Activated naive CD4-positive, alpha-beta T cell treated with anti-CD3 and anti-CD28 coated beads, Interleukin-2, amount 50 U/mL, for 24 hours (primary cell): Measurements from ENCODE around the gene IQCE.

Experiments used
- H3K27ac Mint-ChIP-seq: one replicate; pipeline ENCODE4 v1.8.0; 2021; ENCODE audit warnings: mild to moderate bottlenecking, mixed read lengths
- H3K27me3 Mint-ChIP-seq: one replicate; pipeline ENCODE4 v1.8.0; 2021; ENCODE audit warnings: mixed read lengths
- H3K36me3 Mint-ChIP-seq: one replicate; pipeline ENCODE4 v1.8.0; 2021; ENCODE audit warnings: mixed read lengths
- H3K4me1 Mint-ChIP-seq: one replicate; pipeline ENCODE4 v1.8.0; 2021; ENCODE audit warnings: mixed read lengths
- H3K4me3 Mint-ChIP-seq: one replicate; pipeline ENCODE4 v1.8.0; 2021; ENCODE audit warnings: mild to moderate bottlenecking, mixed read lengths
- H3K9me3 Mint-ChIP-seq: one replicate; pipeline ENCODE4 v1.8.0; 2021; ENCODE audit warnings: mixed read lengths

Gene IQCE

DNA sequence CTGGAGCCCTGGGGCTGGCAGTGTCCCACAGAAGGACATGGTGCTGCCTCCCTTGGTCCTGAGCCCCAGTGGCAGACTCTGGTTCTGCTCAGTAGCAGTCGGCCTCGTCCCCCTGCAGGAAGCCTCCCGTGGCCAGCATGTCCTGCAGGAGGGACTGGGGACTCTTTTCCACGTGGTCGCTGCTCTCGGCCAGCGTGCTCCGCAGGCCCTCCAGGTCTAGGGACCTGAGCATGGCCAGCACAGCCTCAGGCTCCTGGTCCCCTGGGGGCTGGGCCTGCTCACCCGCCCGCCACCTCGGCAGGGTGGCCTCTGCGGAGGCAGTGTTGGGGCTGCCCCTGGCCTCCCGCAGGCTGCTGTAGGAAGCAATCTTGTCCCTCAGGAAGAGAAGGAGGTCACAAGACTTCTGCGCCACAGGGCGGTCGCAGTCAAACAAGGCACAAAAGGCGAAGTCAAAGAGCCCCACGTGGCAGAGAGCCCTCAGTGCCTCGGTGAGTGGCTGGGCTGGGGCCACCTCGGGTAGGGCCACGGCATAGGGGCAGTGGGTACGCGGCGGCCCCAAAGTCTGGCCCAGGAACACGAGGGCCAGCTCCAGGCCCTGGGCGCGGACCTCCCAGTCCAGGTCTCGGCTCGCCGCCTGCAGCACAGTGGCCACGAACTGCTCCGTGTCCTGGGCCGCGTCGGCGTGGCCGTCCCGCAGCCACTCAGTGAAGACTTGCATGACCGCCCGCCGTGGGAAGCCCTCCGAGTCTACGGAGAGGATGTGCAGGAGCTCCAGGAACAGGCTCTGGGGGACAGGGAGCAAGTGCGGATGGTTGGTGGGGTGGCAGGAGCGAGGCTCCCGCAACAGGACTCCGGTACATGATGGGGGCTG is 20.6 kb upstream of the IQCE start:
- H3K4me1 Mint-ChIP-seq, result no peaks in the 10 kb centered on the region
- H3K27ac Mint-ChIP-seq, result no peak overlapping the region
- H3K36me3 Mint-ChIP-seq, result no peaks in the 10 kb centered on the region
- no peak overlapping the region for H3K4me3 Mint-ChIP-seq
- H3K27me3 Mint-ChIP-seq, result no peaks in the 10 kb centered on the region
- no peaks in the 10 kb centered on the region for H3K9me3 Mint-ChIP-seq

- Mint-ChIP-seq H3K4me3 (no peak overlapping the region), H3K9me3 (no peaks in the 10 kb centered on the region), H3K4me1 (no peaks in the 10 kb centered on the region), H3K36me3 (no peaks in the 10 kb centered on the region), H3K27me3 (no peaks in the 10 kb centered on the region), H3K27ac (no peak overlapping the region)
Observed at GRCh38 chr7:2539031-2539911, 19.5 kb upstream of the IQCE start.

DNA sequence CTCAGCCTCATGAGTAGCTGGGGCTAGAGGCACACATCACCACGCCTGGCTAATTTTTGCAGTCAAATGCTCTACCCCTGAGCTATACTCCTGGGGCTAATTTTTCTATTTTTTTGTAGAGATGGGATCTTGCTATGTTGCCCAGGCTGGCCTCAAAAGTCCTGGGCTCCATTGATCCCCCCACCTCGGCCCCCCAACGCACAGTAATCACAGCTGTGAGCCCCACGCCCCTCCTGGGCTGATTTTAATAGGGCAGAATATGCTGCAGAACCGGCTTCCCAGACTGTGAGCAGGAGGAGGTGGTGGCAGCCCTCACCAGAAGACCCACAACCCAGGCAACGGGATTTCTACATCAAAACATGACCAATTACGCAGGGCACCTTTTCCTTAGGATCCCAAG is 18.6 kb upstream of the IQCE start:
- no peaks in the 10 kb centered on the region for H3K36me3 Mint-ChIP-seq

GRCh38 chr7:2540641-2541051 is 18.1 kb upstream of the IQCE start:
- no peaks in the 10 kb centered on the region for H3K4me1 Mint-ChIP-seq
- H3K36me3 Mint-ChIP-seq, result no peaks in the 10 kb centered on the region
- no peaks in the 10 kb centered on the region for H3K9me3 Mint-ChIP-seq
- H3K27me3 Mint-ChIP-seq, result no peaks in the 10 kb centered on the region
- H3K27ac Mint-ChIP-seq, result no peak overlapping the region
- no peak overlapping the region for H3K4me3 Mint-ChIP-seq

More for the DNA sequence above, 18.6 kb upstream of the IQCE start:
- Mint-ChIP-seq H3K4me1 (no peaks in the 10 kb centered on the region), H3K27ac (no peak overlapping the region), H3K4me3 (no peak overlapping the region), H3K27me3 (no peaks in the 10 kb centered on the region), H3K9me3 (no peaks in the 10 kb centered on the region)

DNA sequence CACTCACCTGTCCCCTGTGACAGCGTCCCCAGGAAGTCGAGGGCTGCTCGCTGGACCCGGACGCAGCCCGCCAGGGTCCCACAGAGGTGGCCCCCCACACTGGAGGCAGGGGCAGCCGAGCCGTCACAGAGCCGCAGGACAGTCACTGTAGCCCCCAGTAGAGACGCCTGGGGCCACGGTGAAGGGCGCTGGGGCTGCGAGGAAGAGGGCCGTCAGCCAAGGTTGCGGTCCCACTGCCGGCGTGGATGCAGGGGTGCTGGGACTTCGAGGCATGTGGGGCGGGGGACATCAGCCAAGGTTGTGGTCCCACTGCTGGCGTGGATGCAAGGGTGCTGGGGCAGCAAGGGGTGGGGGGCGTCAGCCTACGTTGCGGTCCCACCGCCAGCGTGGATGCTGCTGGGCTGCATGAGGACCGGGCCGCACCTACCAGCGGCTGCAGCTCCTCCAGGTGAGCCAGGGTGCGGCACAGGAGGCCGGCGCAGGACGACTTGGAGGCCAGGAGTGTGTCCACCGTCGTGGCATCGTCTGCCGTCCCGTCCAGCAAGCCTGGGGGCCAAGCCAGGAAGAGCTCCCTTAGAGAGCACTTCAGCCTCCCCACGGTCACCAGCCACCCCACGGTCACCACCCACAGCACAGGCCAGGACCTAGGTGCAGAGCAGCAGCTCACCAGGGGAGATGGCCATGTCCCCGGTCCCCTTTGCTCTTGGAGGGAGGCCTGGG is 17.3 kb upstream of the IQCE start:
- H3K27me3 Mint-ChIP-seq, result no peaks in the 10 kb centered on the region
- H3K36me3 Mint-ChIP-seq, result no peaks in the 10 kb centered on the region
- no peaks in the 10 kb centered on the region for H3K9me3 Mint-ChIP-seq
- peak overlapping the region; percentile 51 for H3K27ac Mint-ChIP-seq
- no peak overlapping the region for H3K4me3 Mint-ChIP-seq
- no peaks in the 10 kb centered on the region for H3K4me1 Mint-ChIP-seq

- Mint-ChIP-seq H3K27me3 (no peaks in the 10 kb centered on the region), H3K27ac (no peak overlapping the region), H3K4me1 (no peaks in the 10 kb centered on the region), H3K9me3 (no peaks in the 10 kb centered on the region), H3K4me3 (no peak overlapping the region), H3K36me3 (peaks cover 2% of the 10 kb centered on the region)
Observed at GRCh38 chr7:2542011-2542915, 16.5 kb upstream of the IQCE start.

GRCh38 chr7:2542916-2543871 is 15.6 kb upstream of the IQCE start:
- H3K27ac Mint-ChIP-seq, result no peak overlapping the region
- H3K27me3 Mint-ChIP-seq, result no peaks in the 10 kb centered on the region
- H3K4me3 Mint-ChIP-seq, result no peak overlapping the region
- peaks cover 2% of the 10 kb centered on the region for H3K36me3 Mint-ChIP-seq
- H3K4me1 Mint-ChIP-seq, result no peaks in the 10 kb centered on the region
- H3K9me3 Mint-ChIP-seq, result no peaks in the 10 kb centered on the region

DNA sequence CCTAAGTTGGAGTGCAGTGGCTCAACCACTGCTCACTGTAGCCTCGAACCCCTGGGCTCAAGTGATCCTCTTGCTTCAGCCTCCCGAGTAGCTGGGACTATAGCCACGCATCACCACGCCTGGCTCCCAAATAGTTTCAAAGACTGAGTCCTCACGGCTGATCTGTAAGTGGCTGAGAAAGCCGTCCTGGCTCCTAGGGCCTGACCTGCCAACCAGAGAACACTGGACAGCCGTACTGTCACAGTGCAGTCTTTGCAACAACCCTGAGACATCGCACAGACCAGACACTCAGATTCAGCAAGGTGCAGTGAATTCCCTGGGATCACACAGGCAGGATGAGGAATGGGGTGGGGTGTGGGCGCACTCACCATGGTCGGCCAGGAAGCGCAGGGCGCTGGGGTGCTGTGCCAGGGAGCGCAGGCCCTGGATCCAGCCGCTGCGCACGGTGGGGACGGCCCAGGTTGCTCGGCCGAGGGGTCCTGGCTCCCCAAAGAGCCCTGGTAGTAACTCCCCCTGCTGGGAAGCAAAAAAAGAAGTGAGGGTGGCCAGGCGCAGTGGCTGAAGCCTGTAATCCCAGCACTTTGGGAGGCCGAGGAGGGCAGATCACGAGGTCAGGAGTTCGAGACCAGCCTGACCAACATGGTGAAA is 14.1 kb upstream of the IQCE start:
- no peaks in the 10 kb centered on the region for H3K27me3 Mint-ChIP-seq
- H3K36me3 Mint-ChIP-seq, result peaks cover 2% of the 10 kb centered on the region
- no peak overlapping the region for H3K4me3 Mint-ChIP-seq
- H3K27ac Mint-ChIP-seq, result no peak overlapping the region
- H3K9me3 Mint-ChIP-seq, result no peaks in the 10 kb centered on the region
- peaks cover 6% of the 10 kb centered on the region for H3K4me1 Mint-ChIP-seq

GRCh38 chr7:2545746-2546425 is 12.9 kb upstream of the IQCE start:
- no peak overlapping the region for H3K27ac Mint-ChIP-seq
- peaks cover 14% of the 10 kb centered on the region for H3K4me1 Mint-ChIP-seq
- no peaks in the 10 kb centered on the region for H3K27me3 Mint-ChIP-seq
- H3K9me3 Mint-ChIP-seq, result no peaks in the 10 kb centered on the region
- peaks cover 2% of the 10 kb centered on the region for H3K36me3 Mint-ChIP-seq
- no peak overlapping the region for H3K4me3 Mint-ChIP-seq

- no peaks in the 10 kb centered on the region for H3K9me3 Mint-ChIP-seq
- H3K36me3 Mint-ChIP-seq, result peaks cover 2% of the 10 kb centered on the region
- H3K27me3 Mint-ChIP-seq, result no peaks in the 10 kb centered on the region
- no peak overlapping the region for H3K27ac Mint-ChIP-seq
- H3K4me1 Mint-ChIP-seq, result peaks cover 18% of the 10 kb centered on the region
- no peak overlapping the region for H3K4me3 Mint-ChIP-seq
Observed at GRCh38 chr7:2546776-2547586, 11.8 kb upstream of the IQCE start.

- Mint-ChIP-seq H3K4me1 (peaks cover 36% of the 10 kb centered on the region), H3K4me3 (no peak overlapping the region), H3K27me3 (no peaks in the 10 kb centered on the region), H3K36me3 (peaks cover 2% of the 10 kb centered on the region), H3K9me3 (no peaks in the 10 kb centered on the region), H3K27ac (no peak overlapping the region)
Observed at GRCh38 chr7:2551418-2551817, 7.4 kb upstream of the IQCE start.

DNA sequence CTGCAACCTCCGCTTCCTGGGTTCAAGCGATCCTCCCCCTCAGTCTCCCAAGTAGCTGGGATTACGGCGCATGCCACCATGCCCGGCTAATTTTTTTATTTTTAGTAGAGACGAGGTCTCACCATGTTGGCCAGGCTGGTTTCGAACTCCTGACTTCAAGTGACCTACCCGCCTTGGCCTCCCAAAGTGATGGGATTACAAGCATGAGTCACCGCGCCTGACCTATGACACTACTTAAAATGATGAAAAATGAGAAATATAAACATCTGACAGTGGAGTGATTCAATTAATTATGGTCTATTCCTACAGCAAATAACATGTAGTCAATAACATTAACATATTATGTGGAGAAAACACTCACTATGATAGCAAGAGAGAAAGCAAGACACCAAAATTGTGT is 5.7 kb upstream of the IQCE start:
- Mint-ChIP-seq H3K27me3 (no peaks in the 10 kb centered on the region), H3K4me3 (peak overlapping the region; percentile 53), H3K27ac (no peak overlapping the region), H3K36me3 (no peaks in the 10 kb centered on the region), H3K4me1 (peaks cover 41% of the 10 kb centered on the region), H3K9me3 (no peaks in the 10 kb centered on the region)
